Measurements from ENCODE around the gene MIGA2. TPM values are rescaled to one million over a fixed set of nuclear protein-coding genes. Genes with fewer than 3 reads are reported as not detected.

Gene MIGA2
- total RNA-seq, 2 experiments from 2014 or later = 53.2 to 56.9 TPM

DNA sequence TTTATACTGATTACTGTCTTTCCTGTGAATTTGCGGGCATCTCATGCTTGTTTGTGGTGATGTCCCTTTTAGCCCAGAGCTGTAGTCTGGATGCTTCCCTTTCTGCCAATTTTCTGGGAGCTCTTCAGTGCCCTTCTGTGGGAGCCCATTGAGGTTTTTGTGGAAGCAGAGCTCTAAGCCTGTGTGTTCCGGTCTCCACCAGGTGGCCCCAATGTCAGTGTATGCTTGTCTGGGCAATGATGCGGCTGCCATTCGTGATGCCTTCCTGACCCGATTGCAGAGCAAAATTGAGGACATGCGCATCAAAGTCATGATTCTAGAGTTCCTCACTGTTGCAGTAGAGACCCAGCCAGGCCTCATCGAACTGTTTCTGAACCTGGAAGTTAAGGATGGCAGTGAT lies 43.4 kb upstream of the MIGA2 start:
- Histone ChIP-seq H3K27ac (ENCODE audit: low read depth in 1 of 2, low read length in 2 of 2) (no peak overlapping the region), H3K4me1 (ENCODE audit: insufficient read depth, low read length) (peaks cover 7% of the 10 kb centered on the region), H3K36me3 (ENCODE audit: insufficient read depth, low read length) (peaks cover 79% of the 10 kb centered on the region), H3K9me3 (ENCODE audit: control insufficient read depth in 1 of 2, insufficient read depth in 1 of 2, low read length in 2 of 2) (no peaks in the 10 kb centered on the region), H3K27me3 (ENCODE audit: control insufficient read depth in 1 of 2, insufficient read depth in 2 of 2, low read length in 2 of 2) (no peaks in the 10 kb centered on the region), H3K4me3 (ENCODE audit: low read length) (no peak overlapping the region)
- peaks cover 77% of the 10 kb centered on the region for H3K36me3 Mint-ChIP-seq (ENCODE audit: low read depth)
- H3K27ac Mint-ChIP-seq = no peak overlapping the region
- CTCF ChIA-PET = no interaction called here
- TF ChIP-seq, protein P1, sequence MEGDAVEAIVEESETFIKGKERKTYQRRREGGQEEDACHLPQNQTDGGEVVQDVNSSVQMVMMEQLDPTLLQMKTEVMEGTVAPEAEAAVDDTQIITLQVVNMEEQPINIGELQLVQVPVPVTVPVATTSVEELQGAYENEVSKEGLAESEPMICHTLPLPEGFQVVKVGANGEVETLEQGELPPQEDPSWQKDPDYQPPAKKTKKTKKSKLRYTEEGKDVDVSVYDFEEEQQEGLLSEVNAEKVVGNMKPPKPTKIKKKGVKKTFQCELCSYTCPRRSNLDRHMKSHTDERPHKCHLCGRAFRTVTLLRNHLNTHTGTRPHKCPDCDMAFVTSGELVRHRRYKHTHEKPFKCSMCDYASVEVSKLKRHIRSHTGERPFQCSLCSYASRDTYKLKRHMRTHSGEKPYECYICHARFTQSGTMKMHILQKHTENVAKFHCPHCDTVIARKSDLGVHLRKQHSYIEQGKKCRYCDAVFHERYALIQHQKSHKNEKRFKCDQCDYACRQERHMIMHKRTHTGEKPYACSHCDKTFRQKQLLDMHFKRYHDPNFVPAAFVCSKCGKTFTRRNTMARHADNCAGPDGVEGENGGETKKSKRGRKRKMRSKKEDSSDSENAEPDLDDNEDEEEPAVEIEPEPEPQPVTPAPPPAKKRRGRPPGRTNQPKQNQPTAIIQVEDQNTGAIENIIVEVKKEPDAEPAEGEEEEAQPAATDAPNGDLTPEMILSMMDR (IDR thresholded peaks at IDR 0.05) = no peak
- ATAC-seq (ENCODE audit: poor library complexity) (no peak), DNase-seq (peak in 1 of 14 experiments; percentile 15)
- POLR2A ChIA-PET = no interaction called here
- H3K9me3 Mint-ChIP-seq = no peaks in the 10 kb centered on the region
- no peaks in the 10 kb centered on the region for H3K27me3 Mint-ChIP-seq
- intact Hi-C loops (cut with DNase I, micrococcal nuclease) = no loop called here
- H3K4me3 Mint-ChIP-seq = no peak overlapping the region
- peaks cover 19% of the 10 kb centered on the region for H3K4me1 Mint-ChIP-seq (ENCODE audit: low read depth)

DNA sequence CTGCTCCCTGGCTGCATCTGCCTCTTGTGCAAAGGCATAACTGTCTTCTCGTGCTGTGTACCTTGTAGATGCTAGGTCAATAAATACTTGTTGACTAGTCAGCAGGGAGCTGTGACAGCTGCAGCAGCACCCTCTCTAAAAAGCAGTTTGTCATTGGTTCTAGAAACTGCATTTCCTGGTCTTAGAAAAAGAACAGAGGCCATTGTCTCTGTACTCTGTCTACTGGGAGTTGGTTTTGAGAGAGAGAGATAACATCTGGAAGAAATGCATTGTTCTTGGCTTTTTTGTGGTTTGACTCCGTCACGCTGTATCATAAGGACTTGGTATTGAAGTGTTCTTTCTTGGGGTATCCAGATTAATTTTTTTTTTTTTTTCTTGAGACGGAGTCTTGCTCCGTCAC lies 40.6 kb upstream of the MIGA2 start:
- Mint-ChIP-seq H3K4me1 (ENCODE audit: low read depth) (peaks cover 19% of the 10 kb centered on the region), H3K36me3 (ENCODE audit: low read depth) (peaks cover 89% of the 10 kb centered on the region), H3K27me3 (no peaks in the 10 kb centered on the region), H3K9me3 (no peaks in the 10 kb centered on the region), H3K4me3 (no peak overlapping the region), H3K27ac (peak overlapping the region; percentile 77)
- Histone ChIP-seq H3K27ac (ENCODE audit: low read depth in 1 of 2, low read length in 2 of 2) (no peak overlapping the region), H3K36me3 (ENCODE audit: insufficient read depth, low read length) (peaks cover 86% of the 10 kb centered on the region), H3K27me3 (ENCODE audit: control insufficient read depth in 1 of 2, insufficient read depth in 2 of 2, low read length in 2 of 2) (no peaks in the 10 kb centered on the region), H3K4me3 (ENCODE audit: low read length) (no peak overlapping the region), H3K4me1 (ENCODE audit: insufficient read depth, low read length) (peaks cover 7% of the 10 kb centered on the region), H3K9me3 (ENCODE audit: control insufficient read depth in 1 of 2, insufficient read depth in 1 of 2, low read length in 2 of 2) (no peaks in the 10 kb centered on the region)
- intact Hi-C loops (cut with DNase I, micrococcal nuclease) = no loop called here
- DNase-seq (peak in 1 of 14 experiments; percentile 22), ATAC-seq (ENCODE audit: poor library complexity) (peak; percentile 46)
- CTCF ChIA-PET = no interaction called here
- TF ChIP-seq, protein P1 (IDR thresholded peaks at IDR 0.05) = no peak
- POLR2A ChIA-PET = no interaction called here

DNA sequence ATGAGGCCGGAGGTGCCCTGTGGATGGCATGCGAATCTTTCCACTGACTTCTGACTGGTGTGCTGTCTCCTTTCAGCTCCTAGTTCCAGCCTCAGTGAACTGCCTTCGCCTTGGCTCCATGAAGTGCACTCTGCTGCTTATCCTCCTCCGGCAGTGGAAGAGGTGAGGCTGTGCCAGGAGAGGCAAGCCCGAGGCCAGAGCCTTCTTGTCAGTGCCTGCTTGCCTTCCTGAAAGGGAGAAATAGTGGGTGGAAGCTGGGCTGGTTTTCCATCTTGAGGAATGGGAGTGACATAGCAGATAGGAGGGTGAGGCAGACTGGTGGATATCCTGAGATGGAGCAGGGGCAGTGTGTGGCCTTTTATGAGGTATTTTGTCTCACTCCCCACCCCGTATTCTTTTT lies 38.0 kb upstream of the MIGA2 start:
- H3K36me3 Mint-ChIP-seq (ENCODE audit: low read depth) = peaks cover 100% of the 10 kb centered on the region
- H3K4me1 Mint-ChIP-seq (ENCODE audit: low read depth) = peaks cover 19% of the 10 kb centered on the region
- POLR2A ChIA-PET = interaction anchor here (0.6 to 0.7 kb wide), 2 partner anchors 20 to 226 kb away, joined by 3 read pairs; no protein-coding TSS in a partner anchor
- CTCF ChIA-PET = no interaction called here
- no peaks in the 10 kb centered on the region for H3K27me3 ChIP-seq (ENCODE audit: control insufficient read depth in 1 of 2, insufficient read depth in 2 of 2, low read length in 2 of 2)
- H3K4me1 ChIP-seq (ENCODE audit: insufficient read depth, low read length) = peaks cover 7% of the 10 kb centered on the region
- intact Hi-C loops (cut with DNase I, micrococcal nuclease) = no loop called here
- no peak overlapping the region for H3K4me3 ChIP-seq (ENCODE audit: low read length)
- H3K4me3 Mint-ChIP-seq = no peak overlapping the region
- ATAC-seq (ENCODE audit: poor library complexity) = no peak
- TF ChIP-seq, protein P1 (IDR thresholded peaks at IDR 0.05) = no peak
- no peak overlapping the region for H3K27ac Mint-ChIP-seq
- H3K9me3 Mint-ChIP-seq = no peaks in the 10 kb centered on the region
- DNase-seq = no peak
- peaks cover 90% of the 10 kb centered on the region for H3K36me3 ChIP-seq (ENCODE audit: insufficient read depth, low read length)
- no peaks in the 10 kb centered on the region for H3K9me3 ChIP-seq (ENCODE audit: control insufficient read depth in 1 of 2, insufficient read depth in 1 of 2, low read length in 2 of 2)
- no peaks in the 10 kb centered on the region for H3K27me3 Mint-ChIP-seq
- no peak overlapping the region for H3K27ac ChIP-seq (ENCODE audit: low read depth in 1 of 2, low read length in 2 of 2)
